ENCODE measurements around the gene TSPAN10. TPM values are rescaled to one million over a fixed set of nuclear protein-coding genes. Genes with fewer than 3 reads are reported as not detected.

TSPAN10 gene
- total and polyA plus RNA-seq, 2 of the 8 experiments (the other 6 are each of a cell fraction or from before 2014, with no cell fraction given): 0.99 to 1.1 TPM

DNA sequence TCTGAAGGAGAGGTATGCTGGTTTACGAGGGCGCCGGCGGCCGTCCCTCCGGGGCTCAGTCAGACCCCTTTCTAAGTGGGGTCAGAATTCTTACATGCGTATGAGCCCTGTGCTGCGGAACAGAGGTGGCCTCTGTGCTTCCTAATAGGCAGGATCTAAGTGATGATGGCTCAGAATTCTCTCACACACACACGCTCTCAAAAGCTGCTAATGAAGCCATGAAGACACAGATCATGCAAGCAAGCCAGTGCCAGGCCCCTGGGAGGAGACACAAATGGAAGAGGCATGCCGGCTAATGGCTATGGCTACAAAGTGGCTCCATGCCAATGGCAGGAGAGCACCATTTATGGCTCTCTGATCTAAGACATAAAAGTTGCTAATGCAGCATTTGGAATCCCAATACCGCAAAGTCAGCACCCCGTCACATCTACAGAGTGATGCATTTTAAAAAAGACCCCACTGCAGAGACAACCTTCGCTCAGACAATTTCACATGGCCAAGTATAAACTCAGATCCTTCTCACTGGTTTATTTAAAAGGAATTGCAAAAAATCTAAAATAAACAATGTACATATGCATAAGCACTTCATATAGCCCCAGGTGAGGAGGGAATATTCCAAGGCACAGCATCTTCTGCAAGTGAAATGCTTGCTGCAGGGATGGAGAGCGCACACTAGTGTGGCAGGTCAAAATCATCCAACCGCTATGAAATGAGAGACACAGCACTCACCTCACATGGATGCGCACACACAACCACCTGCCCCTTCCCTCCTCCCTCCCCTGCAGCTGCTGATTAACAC, 24.6 kb upstream of the TSPAN10 start:
- H4K20me1 ChIP-seq (replicated peaks in 1 of 2; ENCODE audit: control insufficient read depth in 1 of 2, insufficient read depth in 2 of 2, low read length in 2 of 2): peaks cover 4 to 21% of the 10 kb centered on the region in 2 experiments
- no peak overlapping the region for H3K23ac ChIP-seq (ENCODE audit: insufficient read length)
- H3K56ac ChIP-seq (replicated peaks; ENCODE audit: insufficient read length, low read depth, low read length): no peak overlapping the region
- H3K4me2 ChIP-seq (ENCODE audit: insufficient read depth in 1 of 2, low read depth in 2 of 2, low read length in 2 of 2): no peak overlapping the region
- H3K14ac ChIP-seq (ENCODE audit: insufficient read length): no peak overlapping the region
- H4K91ac ChIP-seq (replicated peaks; ENCODE audit: insufficient read length, low read length): no peak overlapping the region
- FAIRE-seq (no peak), DNase-seq (ENCODE audit: low read depth in 1 of 2, low spot score in 2 of 2) (no peak)
- H2BK5ac ChIP-seq (ENCODE audit: low read depth, low read length): no peak overlapping the region
- no peak overlapping the region for H3K4ac ChIP-seq (replicated peaks; ENCODE audit: insufficient read length, low read depth, low read length)
- no peaks in the 10 kb centered on the region; a peak in 1 of 4 replicates for H3K9me3 ChIP-seq (ENCODE audit: insufficient read depth in 2 of 2, low read depth in 1 of 2, low read length in 1 of 2)
- no peak overlapping the region for H4K8ac ChIP-seq (ENCODE audit: extremely low read depth, insufficient read depth, low read length)
- H3K27ac ChIP-seq (ENCODE audit: low read depth, low read length): no peak overlapping the region
- no peak overlapping the region for H2AFZ ChIP-seq (ENCODE audit: low read length)
- CTCF ChIA-PET (ENCODE audit: partially characterized antibody): interaction anchor here (3.2 kb wide), 1 partner anchor 11 kb away, joined by 22 read pairs; no protein-coding TSS in a partner anchor
- no peaks in the 10 kb centered on the region for H3K27me3 ChIP-seq (replicated peaks in 1 of 4; ENCODE audit: control insufficient read depth in 3 of 4, extremely low read depth in 1 of 4, insufficient read depth in 3 of 4, low read length in 3 of 4)
- H3K79me1 ChIP-seq (ENCODE audit: low read depth, low read length): peaks cover 15% of the 10 kb centered on the region
- H3K4me3 ChIP-seq (ENCODE audit: extremely low read depth in 1 of 4, insufficient read depth in 2 of 4, low read depth in 3 of 4, low read length in 4 of 4): no peak overlapping the region
- H2BK120ac ChIP-seq (replicated peaks; ENCODE audit: low read depth, low read length): no peak overlapping the region
- POLR2A ChIA-PET (ENCODE audit: partially characterized antibody): no interaction called here
- peaks cover 4 to 34% of the 10 kb centered on the region in 2 experiments; a peak in 3 of 4 replicates for H3K79me2 ChIP-seq (ENCODE audit: control insufficient read depth in 1 of 2, insufficient read depth in 2 of 2, low read length in 2 of 2)
- no peak overlapping the region for H3K18ac ChIP-seq (ENCODE audit: extremely low read depth, low read length)
- TF ChIP-seq TAF7 (optimal IDR thresholded peaks at IDR 0.05; ENCODE audit: borderline replicate concordance, low read depth, low read length) (no peak), CTBP2 (IDR thresholded peaks at IDR 0.05; ENCODE audit: borderline replicate concordance, insufficient read depth, insufficient read length, low read length) (no peak), SP1 (IDR thresholded peaks at IDR 0.05; ENCODE audit: low read depth, low read length) (no peak), SP2 (IDR thresholded peaks at IDR 0.05; ENCODE audit: low read length) (no peak), CREB1 (IDR thresholded peaks at IDR 0.05) (no peak), TAF1 (IDR thresholded peaks at IDR 0.05; ENCODE audit: low read depth, low read length) (no peak), JUND (IDR thresholded peaks at IDR 0.05; ENCODE audit: low read length) (no peak), CBX5 (IDR thresholded peaks at IDR 0.05; ENCODE audit: low read depth, low read length) (no peak), SP4 (IDR thresholded peaks at IDR 0.05; ENCODE audit: low read length) (no peak), CHD2 (IDR thresholded peaks at IDR 0.05; ENCODE audit: low read length) (no peak), GTF2F1 (IDR thresholded peaks at IDR 0.05; ENCODE audit: borderline replicate concordance, low read depth, low read length) (no peak)
- H3K36me3 ChIP-seq (ENCODE audit: control insufficient read depth in 2 of 4, insufficient read depth in 4 of 4, low read length in 3 of 4): peaks cover 12 to 49% (median 31%) of the 10 kb centered on the region in 4 experiments; a peak in 7 of 8 replicates
- H3K23me2 ChIP-seq (ENCODE audit: low read depth, low read length): no peaks in the 10 kb centered on the region
- 81% methylated on average over 16 of the region's 16 CpGs; no CpG with 5 or more reads in 1 of the 2 experiments for WGBS, 2 experiments (ENCODE audit: extremely low coverage in 1 of 2, insufficient coverage in 1 of 2, insufficient read length in 1 of 2, insufficient replicate concordance in 2 of 2, low coverage in 1 of 2, low lambda C conversion rate in 2 of 2, missing lambda C conversion rate in 1 of 2)
- no peak overlapping the region for H2BK12ac ChIP-seq (ENCODE audit: low read depth, low read length)
- H3K4me1 ChIP-seq (replicated peaks in 1 of 4; ENCODE audit: control insufficient read depth in 3 of 4, insufficient read depth in 4 of 4, low read length in 3 of 4): no peaks in the 10 kb centered on the region
- H2BK15ac ChIP-seq (ENCODE audit: low read length): no peak overlapping the region
- H2BK20ac ChIP-seq (ENCODE audit: low read length): no peak overlapping the region
- no peak overlapping the region for H2AK5ac ChIP-seq (ENCODE audit: low read depth, low read length)
- no peak overlapping the region for H3K9ac ChIP-seq (replicated peaks in 1 of 4; ENCODE audit: extremely low read depth in 1 of 4, low read depth in 3 of 4, low read length in 3 of 4)
- H4K5ac ChIP-seq (ENCODE audit: insufficient read length, low read depth, low read length): no peak overlapping the region

Measured in H1 (cell line).